ENCODE data around the gene DRC7. TPM values are rescaled to one million over a fixed set of nuclear protein-coding genes. Genes with fewer than 3 reads are reported as not detected.

Gene DRC7
- total RNA-seq (2022; extraction: Qiagen RNA extraction) = 0.06 to 0.23 TPM (median 0.10 TPM) in 4 of 5 replicates, not detected in the other

GRCh38 chr16:57694725-57695679 is at the start of gene DRC7:
Gene DRC7, plus strand, starts transcription at chr16:57694806. Its CDS starts 3,144 bp downstream, at chr16:57697950.

GRCh38 chr16:57668263-57668571 is 26.4 kb upstream of the DRC7 start, which contains the start of gene ADGRG3:
Gene ADGRG3, plus strand, starts transcription at chr16:57668306. Its CDS starts 42 bp downstream, at chr16:57668348.

GRCh38 chr16:57735755-57736418 is 41.3 kb downstream of the DRC7 start, which contains the start of gene KATNB1:
Gene KATNB1, plus strand, starts transcription at chr16:57735770. Its CDS starts 1,474 bp downstream, at chr16:57737244.

Other genes starting within 250 kb of the DRC7 start
- gene CIAPIN1, start 247.4 kb upstream of the DRC7 start, total RNA-seq (2022; extraction: Qiagen RNA extraction) = 73.4 to 99.4 TPM (median 77.7 TPM) in 5 replicates
- 43.7 to 49.3 TPM (median 48.8 TPM) in 5 replicates for gene COQ9, start 247.3 kb upstream of the DRC7 start, total RNA-seq (2022; extraction: Qiagen RNA extraction)
- gene POLR2C, start 232.1 kb upstream of the DRC7 start, total RNA-seq (2022; extraction: Qiagen RNA extraction) = 106 to 183 TPM (median 107 TPM) in 5 replicates
- 28.2 to 41.6 TPM (median 35.7 TPM) in 5 replicates for gene DOK4, start 208.3 kb upstream of the DRC7 start, total RNA-seq (2022; extraction: Qiagen RNA extraction)
- gene CCDC102A, start 158.2 kb upstream of the DRC7 start, total RNA-seq (2022; extraction: Qiagen RNA extraction) = 6.8 to 10.1 TPM (median 7.3 TPM) in 5 replicates
- 0.06 to 0.09 TPM (median 0.08 TPM) in 4 of 5 replicates, not detected in the other for gene ADGRG5, start 152.2 kb upstream of the DRC7 start, total RNA-seq (2022; extraction: Qiagen RNA extraction)
- gene ADGRG1, start 66.2 kb upstream of the DRC7 start, total RNA-seq (2022; extraction: Qiagen RNA extraction) = 143 to 209 TPM (median 198 TPM) in 5 replicates
- gene ADGRG3, start 26.5 kb upstream of the DRC7 start, total RNA-seq (2022; extraction: Qiagen RNA extraction) = 0.41 to 0.88 TPM (median 0.46 TPM) in 5 replicates
- 16.4 to 19.8 TPM (median 18.7 TPM) in 5 replicates for gene KATNB1, start 41.0 kb downstream of the DRC7 start, total RNA-seq (2022; extraction: Qiagen RNA extraction)
- gene KIFC3, start 107.7 kb downstream of the DRC7 start, total RNA-seq (2022; extraction: Qiagen RNA extraction) = 115 to 142 TPM (median 135 TPM) in 5 replicates